GM23338 (cell line): ENCODE data around the gene TRIM27.
"Not testable (repeated sequence)": the region's sequence is repeated elsewhere in the genome, so short reads cannot be mapped to it uniquely, and the experiment has no call there.

Experiments
- CREB1 ChIP-seq: fragments of 250-450 bp; sonication (Bioruptor Pico); IDR thresholded peaks from 2 replicates; pipeline ENCODE4 v1.5.0; 2020; ENCODE audit warnings: low read depth, mild to moderate bottlenecking, moderate library complexity
- EZH2 ChIP-seq: fragments of 200-600 bp; sonication (generic); IDR thresholded peaks from one replicate; pipeline ENCODE4 v1.8.0; 2017; ENCODE audit warnings: antibody characterized with exemption, mild to moderate bottlenecking, low read depth; ENCODE audit not compliant: unreplicated experiment
- EZH2phosphoT487 ChIP-seq: fragments of 200-600 bp; sonication (generic); IDR thresholded peaks from one replicate; pipeline ENCODE4 v1.8.1; 2018; ENCODE audit warnings: antibody characterized with exemption; ENCODE audit not compliant: unreplicated experiment
- JUNB ChIP-seq: IDR thresholded peaks from one replicate; pipeline ENCODE4 v1.6.1; 2016; ENCODE audit warnings: antibody characterized with exemption; ENCODE audit not compliant: unreplicated experiment
- POLR2AphosphoS5 ChIP-seq: IDR thresholded peaks from 2 replicates; pipeline ENCODE4 v1.6.1; 2016; ENCODE audit warnings: antibody characterized with exemption, low read depth
- ZNF114 ChIP-seq: fragments of 250-450 bp; sonication (Bioruptor Pico); IDR thresholded peaks from 2 replicates; pipeline ENCODE4 v1.5.0; 2020; ENCODE audit warnings: mild to moderate bottlenecking, moderate library complexity
- ZNF331 ChIP-seq: fragments of 250-450 bp; sonication (Bioruptor Pico); IDR thresholded peaks from 2 replicates; pipeline ENCODE4 v1.5.0; 2020; ENCODE audit warnings: low read depth, mild to moderate bottlenecking, moderate library complexity
- TF ChIP-seq, protein P1 (sequence below), 2 experiments: fragments of 200-600 bp in 1 of 2; sonication (generic) in 1 of 2; conservative IDR thresholded peaks; 2 replicates each; pipeline versions ENCODE4 v1.5.1 to v1.6.1; 2016 to 2017; ENCODE audit warnings: antibody characterized with exemption in 2 of 2, low read depth in 2 of 2, mild to moderate bottlenecking in 2 of 2, moderate library complexity in 1 of 2
- TF ChIP-seq, protein P2 (sequence below): IDR thresholded peaks from one replicate; pipeline ENCODE4 v1.6.1; 2018; ENCODE audit warnings: antibody characterized with exemption; ENCODE audit not compliant: unreplicated experiment
- TF ChIP-seq, protein P3 (sequence below): IDR thresholded peaks from 2 replicates; pipeline ENCODE4 v1.6.1; 2016; ENCODE audit warnings: antibody characterized with exemption
- TF ChIP-seq, protein P4 (sequence below): fragments of 250-450 bp; sonication (Bioruptor Pico); IDR thresholded peaks from 2 replicates; pipeline ENCODE4 v1.5.0; 2020; ENCODE audit warnings: mild to moderate bottlenecking, moderate library complexity

DNA sequence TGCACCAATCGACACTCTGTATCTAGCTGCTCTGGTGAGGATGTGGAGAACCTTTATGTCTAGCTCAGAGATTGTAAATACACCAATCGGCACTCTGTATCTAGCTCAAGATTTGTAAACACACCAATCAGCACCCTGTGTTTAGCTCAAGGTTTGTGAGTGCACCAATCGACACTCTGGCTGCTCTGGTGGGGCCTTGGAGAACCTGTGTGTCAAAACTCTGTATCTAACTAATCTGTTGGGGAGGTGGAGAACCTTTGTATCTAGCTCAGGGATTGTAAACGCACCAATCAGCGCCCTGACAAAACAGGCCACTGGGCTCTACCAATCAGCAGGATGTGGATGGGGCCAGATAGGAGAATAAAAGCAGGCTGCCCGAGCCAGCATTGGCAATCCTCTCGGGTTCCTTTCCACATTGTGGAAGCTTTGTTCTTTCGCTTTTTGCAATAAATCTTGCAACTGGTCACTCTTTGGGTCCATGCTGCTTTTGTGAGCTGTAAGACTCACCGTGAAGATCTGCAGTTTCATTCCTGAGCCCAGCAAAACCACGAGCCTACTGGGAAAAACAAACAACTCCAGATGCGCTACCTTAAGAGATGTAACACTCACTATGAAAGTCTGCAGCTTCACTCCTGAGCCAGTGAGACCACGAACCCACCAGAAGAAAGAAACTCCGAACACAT is 34.9 kb upstream of the TRIM27 start:
- TF ChIP-seq, protein P1, sequence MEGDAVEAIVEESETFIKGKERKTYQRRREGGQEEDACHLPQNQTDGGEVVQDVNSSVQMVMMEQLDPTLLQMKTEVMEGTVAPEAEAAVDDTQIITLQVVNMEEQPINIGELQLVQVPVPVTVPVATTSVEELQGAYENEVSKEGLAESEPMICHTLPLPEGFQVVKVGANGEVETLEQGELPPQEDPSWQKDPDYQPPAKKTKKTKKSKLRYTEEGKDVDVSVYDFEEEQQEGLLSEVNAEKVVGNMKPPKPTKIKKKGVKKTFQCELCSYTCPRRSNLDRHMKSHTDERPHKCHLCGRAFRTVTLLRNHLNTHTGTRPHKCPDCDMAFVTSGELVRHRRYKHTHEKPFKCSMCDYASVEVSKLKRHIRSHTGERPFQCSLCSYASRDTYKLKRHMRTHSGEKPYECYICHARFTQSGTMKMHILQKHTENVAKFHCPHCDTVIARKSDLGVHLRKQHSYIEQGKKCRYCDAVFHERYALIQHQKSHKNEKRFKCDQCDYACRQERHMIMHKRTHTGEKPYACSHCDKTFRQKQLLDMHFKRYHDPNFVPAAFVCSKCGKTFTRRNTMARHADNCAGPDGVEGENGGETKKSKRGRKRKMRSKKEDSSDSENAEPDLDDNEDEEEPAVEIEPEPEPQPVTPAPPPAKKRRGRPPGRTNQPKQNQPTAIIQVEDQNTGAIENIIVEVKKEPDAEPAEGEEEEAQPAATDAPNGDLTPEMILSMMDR (conservative IDR thresholded peaks at IDR 0.05; ENCODE audit: low read depth in 2 of 2) = not testable (repeated sequence)
- not testable (repeated sequence) for TF ChIP-seq EZH2; ZNF331 (CRISPR knock-in tag); POLR2AphosphoS5; EZH2phosphoT487; CREB1 (CRISPR knock-in tag); ZNF114 (CRISPR knock-in tag); JUNB
- TF ChIP-seq, protein P2, sequence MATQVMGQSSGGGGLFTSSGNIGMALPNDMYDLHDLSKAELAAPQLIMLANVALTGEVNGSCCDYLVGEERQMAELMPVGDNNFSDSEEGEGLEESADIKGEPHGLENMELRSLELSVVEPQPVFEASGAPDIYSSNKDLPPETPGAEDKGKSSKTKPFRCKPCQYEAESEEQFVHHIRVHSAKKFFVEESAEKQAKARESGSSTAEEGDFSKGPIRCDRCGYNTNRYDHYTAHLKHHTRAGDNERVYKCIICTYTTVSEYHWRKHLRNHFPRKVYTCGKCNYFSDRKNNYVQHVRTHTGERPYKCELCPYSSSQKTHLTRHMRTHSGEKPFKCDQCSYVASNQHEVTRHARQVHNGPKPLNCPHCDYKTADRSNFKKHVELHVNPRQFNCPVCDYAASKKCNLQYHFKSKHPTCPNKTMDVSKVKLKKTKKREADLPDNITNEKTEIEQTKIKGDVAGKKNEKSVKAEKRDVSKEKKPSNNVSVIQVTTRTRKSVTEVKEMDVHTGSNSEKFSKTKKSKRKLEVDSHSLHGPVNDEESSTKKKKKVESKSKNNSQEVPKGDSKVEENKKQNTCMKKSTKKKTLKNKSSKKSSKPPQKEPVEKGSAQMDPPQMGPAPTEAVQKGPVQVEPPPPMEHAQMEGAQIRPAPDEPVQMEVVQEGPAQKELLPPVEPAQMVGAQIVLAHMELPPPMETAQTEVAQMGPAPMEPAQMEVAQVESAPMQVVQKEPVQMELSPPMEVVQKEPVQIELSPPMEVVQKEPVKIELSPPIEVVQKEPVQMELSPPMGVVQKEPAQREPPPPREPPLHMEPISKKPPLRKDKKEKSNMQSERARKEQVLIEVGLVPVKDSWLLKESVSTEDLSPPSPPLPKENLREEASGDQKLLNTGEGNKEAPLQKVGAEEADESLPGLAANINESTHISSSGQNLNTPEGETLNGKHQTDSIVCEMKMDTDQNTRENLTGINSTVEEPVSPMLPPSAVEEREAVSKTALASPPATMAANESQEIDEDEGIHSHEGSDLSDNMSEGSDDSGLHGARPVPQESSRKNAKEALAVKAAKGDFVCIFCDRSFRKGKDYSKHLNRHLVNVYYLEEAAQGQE = not testable (repeated sequence)
- TF ChIP-seq, protein P3, sequence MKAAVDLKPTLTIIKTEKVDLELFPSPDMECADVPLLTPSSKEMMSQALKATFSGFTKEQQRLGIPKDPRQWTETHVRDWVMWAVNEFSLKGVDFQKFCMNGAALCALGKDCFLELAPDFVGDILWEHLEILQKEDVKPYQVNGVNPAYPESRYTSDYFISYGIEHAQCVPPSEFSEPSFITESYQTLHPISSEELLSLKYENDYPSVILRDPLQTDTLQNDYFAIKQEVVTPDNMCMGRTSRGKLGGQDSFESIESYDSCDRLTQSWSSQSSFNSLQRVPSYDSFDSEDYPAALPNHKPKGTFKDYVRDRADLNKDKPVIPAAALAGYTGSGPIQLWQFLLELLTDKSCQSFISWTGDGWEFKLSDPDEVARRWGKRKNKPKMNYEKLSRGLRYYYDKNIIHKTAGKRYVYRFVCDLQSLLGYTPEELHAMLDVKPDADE = not testable (repeated sequence)
- TF ChIP-seq, protein P4, sequence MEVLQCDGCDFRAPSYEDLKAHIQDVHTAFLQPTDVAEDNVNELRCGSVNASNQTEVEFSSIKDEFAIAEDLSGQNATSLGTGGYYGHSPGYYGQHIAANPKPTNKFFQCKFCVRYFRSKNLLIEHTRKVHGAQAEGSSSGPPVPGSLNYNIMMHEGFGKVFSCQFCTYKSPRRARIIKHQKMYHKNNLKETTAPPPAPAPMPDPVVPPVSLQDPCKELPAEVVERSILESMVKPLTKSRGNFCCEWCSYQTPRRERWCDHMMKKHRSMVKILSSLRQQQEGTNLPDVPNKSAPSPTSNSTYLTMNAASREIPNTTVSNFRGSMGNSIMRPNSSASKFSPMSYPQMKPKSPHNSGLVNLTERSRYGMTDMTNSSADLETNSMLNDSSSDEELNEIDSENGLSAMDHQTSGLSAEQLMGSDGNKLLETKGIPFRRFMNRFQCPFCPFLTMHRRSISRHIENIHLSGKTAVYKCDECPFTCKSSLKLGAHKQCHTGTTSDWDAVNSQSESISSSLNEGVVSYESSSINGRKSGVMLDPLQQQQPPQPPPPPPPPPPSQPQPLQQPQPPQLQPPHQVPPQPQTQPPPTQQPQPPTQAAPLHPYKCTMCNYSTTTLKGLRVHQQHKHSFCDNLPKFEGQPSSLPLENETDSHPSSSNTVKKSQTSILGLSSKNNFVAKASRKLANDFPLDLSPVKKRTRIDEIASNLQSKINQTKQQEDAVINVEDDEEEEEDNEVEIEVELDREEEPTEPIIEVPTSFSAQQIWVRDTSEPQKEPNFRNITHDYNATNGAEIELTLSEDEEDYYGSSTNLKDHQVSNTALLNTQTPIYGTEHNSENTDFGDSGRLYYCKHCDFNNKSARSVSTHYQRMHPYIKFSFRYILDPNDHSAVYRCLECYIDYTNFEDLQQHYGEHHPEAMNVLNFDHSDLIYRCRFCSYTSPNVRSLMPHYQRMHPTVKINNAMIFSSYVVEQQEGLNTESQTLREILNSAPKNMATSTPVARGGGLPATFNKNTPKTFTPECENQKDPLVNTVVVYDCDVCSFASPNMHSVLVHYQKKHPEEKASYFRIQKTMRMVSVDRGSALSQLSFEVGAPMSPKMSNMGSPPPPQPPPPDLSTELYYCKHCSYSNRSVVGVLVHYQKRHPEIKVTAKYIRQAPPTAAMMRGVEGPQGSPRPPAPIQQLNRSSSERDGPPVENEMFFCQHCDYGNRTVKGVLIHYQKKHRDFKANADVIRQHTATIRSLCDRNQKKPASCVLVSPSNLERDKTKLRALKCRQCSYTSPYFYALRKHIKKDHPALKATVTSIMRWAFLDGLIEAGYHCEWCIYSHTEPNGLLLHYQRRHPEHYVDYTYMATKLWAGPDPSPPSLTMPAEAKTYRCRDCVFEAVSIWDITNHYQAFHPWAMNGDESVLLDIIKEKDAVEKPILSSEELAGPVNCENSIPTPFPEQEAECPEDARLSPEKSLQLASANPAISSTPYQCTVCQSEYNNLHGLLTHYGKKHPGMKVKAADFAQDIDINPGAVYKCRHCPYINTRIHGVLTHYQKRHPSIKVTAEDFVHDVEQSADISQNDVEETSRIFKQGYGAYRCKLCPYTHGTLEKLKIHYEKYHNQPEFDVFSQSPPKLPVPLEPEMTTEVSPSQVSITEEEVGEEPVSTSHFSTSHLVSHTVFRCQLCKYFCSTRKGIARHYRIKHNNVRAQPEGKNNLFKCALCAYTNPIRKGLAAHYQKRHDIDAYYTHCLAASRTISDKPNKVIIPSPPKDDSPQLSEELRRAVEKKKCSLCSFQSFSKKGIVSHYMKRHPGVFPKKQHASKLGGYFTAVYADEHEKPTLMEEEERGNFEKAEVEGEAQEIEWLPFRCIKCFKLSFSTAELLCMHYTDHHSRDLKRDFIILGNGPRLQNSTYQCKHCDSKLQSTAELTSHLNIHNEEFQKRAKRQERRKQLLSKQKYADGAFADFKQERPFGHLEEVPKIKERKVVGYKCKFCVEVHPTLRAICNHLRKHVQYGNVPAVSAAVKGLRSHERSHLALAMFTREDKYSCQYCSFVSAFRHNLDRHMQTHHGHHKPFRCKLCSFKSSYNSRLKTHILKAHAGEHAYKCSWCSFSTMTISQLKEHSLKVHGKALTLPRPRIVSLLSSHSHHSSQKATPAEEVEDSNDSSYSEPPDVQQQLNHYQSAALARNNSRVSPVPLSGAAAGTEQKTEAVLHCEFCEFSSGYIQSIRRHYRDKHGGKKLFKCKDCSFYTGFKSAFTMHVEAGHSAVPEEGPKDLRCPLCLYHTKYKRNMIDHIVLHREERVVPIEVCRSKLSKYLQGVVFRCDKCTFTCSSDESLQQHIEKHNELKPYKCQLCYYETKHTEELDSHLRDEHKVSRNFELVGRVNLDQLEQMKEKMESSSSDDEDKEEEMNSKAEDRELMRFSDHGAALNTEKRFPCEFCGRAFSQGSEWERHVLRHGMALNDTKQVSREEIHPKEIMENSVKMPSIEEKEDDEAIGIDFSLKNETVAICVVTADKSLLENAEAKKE = not testable (repeated sequence)
